NCI-H748 (cell line): ENCODE results near the gene CPTP.

Experiments
- DNase-seq: peaks from one replicate; lab custom pipeline; 2025; ENCODE audit not compliant: unreplicated experiment; lab: John Stamatoyannopoulos, UW

Gene CPTP

DNA sequence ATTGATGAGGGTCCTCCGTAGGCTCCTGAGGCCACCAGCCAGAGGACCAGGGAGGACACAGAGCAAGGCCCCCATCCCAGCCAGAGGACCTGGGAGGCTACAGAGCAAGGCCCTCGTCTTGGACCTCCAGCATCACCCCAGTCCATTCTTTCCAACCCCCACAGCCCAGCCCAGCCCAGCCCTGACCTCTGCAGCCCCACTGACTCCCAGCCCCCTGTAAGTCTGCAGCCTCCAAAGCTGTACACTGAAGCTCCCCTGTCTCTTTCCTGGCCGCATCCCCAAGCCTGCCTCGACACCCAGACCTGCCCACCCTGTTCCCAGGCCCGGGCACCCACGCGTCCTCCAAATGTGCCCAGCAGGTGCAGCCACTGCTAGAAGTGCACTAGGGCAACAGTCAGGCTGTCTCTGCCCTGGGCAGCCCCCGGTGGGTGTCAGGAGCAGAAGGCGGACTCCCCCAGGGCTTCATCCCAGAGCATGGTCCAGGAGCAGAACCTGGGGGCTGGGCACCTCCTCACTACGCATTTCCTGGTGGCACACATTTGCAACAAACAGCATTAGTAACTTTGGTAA lies 22.5 kb downstream of the CPTP start:
- DNase-seq: no peak

DNA sequence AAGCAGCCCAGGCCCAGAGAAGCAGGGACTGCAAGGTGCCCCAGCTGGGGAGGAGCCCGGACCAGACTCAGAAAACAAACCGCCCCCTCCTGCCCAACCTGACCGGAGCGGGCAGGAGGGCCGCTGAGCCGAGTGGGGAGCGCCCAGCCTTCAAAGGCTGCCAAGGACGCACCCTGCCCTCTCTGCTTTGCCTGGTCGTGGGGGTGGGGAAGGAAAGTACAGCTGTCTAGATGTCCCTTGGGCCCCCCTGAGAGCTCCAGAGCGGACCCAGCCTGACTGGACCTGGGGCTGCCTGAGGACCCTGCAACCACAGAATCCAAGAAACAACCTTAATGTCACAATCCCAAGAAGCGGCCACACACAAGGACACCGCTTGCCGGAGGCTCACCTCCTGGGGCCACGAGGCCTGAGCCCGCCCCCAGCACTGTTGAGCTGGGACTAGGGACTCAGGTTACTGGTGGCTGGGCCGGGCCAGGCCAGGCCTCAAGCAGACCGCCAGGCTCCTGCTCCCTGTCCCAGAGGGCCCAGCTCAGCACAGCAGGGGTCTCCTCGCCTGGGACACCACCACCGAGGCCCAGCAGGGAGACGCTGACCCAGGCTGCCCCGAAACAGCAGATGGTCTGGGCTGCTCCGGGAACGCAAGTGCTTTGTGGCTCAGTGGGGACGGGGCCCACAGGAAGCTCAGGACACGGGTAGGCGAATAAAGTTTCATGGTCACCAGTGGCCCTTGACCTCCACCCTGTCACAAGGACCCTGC lies 23.2 kb downstream of the CPTP start:
- DNase-seq: no peak

DNA sequence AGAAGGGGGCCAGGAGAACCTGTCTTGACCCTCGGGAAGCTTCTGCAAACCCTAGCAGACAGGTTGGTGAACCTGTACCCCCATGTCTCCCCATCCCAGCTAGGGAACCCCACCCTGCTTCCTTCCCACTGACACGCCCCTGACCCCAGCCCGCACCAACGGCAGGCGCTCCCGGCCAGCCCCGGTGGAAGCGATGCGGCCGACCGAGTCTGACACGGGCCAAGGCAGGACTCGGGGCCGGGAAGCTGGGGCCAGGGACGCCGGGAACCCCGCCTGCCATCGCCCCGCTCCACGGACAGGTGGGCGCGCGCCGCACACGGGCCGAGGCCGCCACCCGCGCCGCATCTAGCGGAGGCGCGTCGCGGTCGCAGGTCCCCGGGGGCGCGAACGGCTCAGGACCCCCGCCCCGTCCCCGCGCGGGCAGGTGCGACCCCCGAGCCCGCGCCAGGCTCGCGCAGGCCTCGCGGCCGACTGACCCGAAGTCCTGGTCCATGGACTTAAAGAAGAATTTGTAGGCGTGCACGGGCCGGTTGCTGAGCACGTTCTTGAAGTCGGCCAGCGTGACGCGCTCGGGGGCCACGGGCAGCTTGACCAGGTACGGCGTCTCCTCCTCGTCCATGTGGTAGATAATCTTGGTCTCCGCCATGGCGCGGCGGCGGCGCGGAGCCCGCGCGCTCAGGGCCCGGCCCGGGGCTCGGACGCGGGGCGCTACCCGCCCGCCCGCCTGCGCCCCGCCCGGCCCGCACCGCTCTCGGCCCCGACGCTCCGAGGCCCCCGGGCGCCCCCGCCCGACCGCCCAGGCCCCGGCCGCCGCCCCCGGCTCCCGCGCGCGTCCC lies 24.0 kb downstream of the CPTP start:
- DNase-seq: peak; percentile 31

GRCh38 chr1:1349256-1350012 lies 24.8 kb downstream of the CPTP start, which contains the start of gene DVL1:
TSS of gene DVL1 (minus strand) at chr1:1349418. CDS start at chr1:1349065, 353 bp downstream.
- DNase-seq: peak; percentile 65

DNA sequence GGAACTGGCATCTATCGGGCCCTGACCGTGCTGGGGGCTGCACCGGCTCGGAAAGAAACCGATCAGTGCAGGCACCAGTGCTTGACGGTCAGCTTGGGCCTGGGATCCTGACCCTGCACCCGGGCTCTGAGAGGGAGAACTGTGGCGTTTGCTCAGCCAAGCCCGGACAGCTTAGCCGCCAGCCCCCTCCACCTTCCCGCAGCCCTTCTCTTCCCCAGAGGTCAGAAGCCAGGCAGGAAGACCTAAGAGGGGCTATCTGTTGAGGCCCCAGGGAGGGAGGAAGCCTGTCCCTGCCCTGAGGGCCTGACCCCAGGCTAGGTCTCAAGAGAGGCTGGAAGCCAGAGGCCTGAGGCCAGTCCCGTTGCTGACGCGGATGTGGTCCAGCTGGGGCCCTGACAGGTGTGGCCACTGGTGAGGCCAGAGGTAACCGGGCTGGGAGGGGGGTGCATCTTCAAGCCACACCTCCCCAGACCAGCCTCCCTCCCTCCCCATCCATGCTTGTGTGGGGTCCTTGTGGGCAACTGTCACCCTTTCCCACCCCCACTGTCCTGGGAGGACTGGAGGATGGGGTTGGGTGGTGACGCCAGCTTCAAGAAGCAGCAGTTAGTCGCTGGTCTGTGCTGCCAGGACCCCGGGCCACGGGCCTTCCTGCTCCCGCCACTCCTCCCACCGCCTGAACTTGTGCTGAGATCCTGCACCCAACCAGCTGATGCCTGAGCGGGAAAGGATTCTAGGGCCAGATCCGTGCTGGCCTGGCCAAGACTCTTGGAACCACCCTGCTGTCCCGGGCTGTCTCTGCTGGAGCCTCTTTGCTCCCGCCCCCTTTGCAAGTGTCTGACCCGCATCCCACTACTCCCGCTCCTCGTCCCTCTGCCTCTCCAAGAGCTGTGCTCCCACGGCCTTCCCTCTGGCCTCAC lies 27.2 kb downstream of the CPTP start:
- peak; percentile 20 for DNase-seq

- no peak for DNase-seq
Measured at GRCh38 chr1:1352786-1353388, 28.3 kb downstream of the CPTP start.

DNA sequence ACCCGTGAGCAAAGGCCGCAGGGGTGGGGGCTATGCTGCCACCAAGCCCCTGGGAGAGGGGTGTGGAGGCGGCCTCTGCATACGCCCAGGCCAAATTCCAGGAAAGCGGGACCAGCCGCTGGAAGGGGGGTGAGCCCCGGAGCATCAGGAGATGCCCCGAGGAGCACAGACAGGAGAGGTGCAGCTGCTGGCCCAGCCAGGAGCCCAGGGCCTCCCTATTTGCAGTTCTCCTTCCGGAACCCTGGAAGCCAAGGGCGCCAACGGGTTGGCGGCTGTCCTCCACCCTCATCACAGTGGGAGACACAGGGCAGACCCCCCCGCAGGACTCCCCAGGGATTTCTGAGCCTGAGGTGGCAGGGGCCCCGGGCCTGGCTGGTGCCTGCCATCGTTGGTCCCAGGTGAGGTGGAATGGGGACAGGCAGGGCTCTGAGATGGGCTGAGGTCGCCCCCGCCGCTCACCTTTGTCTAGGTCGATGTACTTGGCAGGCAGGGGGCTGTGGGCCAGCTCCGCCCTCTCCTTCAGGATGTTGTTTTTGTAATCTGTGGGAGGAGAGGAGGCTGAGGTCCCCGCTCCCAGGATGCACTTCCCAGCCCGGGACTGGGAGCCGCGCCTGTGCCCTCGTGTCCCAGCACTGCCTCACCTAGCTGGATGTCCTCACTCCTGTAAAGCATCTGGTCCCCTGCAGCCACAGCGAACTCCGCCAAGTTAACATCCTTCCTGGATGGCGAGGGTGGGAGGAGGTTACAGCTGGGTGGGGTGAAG lies 29.0 kb downstream of the CPTP start:
- no peak for DNase-seq

DNA sequence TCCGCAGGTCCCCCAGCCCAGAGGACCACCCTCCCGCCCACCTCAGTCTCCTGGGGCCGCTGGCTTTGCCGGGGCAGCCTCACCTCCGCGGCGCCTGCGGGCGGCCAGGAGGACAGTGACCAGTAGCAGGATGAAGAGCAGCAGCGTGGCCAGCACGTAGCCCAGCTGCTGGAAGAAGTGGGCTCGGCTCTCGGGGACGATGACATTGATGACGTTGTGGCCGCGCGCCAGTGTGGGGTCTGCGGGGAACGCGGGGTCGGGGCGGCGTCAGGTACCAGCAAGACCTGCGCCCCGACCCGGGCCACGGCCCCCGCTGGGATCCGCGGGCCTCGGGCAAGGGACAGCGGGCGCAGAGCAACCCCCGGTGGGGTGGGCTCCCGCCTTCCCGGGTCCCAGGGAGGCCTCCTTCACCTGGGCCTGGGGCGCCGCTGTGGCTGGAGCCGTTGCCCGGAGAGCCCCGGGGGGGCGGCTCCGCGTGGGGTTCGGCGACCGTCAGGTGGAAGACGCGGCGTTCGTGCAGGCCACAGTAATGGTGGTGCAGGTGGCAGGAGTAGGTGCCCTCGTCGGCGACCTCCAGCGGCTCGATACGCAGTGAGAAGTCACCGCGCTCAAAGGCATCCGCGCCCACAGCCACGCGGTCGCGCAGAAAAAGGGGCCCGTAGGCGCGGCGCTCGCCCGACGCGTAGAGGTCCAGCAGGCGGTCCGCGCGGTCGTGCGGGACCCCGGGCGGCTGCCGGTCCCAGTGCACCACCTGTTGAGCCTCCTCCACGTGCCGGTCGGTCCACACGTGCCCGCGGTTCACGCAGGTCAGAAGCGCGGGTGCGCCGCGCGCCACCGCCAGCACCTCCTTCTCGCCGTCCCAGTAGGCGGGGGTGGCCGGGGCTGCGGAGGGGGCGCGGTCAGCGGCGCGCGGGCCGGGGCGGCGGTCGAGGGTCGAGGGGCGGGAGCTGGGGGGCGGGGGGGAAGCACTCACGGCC lies 30.0 kb downstream of the CPTP start:
- peak; percentile 12 for DNase-seq

DNA sequence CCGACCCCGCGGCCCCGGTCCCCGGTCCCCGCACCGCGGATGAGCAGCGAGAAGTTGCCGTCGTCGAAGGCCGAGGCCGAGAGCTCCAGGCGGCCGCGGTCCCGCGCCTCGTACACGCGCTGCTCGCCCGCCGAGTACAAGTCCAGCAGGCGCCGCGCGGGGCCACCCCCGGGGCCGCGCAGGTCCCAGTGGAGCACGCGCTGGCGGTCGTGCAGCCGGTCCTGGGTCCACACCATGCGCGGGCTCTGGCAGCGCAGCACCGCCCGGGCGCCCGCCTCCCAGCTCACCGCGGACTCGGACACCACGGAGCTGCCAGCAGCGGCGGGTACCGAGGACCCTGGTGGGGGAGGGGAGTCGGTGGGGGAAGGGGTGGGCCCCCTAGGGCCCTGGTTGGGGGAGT lies 30.8 kb downstream of the CPTP start:
- peak; percentile 56 for DNase-seq

- no peak for DNase-seq
Measured at GRCh38 chr1:1356166-1356795, 31.7 kb downstream of the CPTP start.

DNA sequence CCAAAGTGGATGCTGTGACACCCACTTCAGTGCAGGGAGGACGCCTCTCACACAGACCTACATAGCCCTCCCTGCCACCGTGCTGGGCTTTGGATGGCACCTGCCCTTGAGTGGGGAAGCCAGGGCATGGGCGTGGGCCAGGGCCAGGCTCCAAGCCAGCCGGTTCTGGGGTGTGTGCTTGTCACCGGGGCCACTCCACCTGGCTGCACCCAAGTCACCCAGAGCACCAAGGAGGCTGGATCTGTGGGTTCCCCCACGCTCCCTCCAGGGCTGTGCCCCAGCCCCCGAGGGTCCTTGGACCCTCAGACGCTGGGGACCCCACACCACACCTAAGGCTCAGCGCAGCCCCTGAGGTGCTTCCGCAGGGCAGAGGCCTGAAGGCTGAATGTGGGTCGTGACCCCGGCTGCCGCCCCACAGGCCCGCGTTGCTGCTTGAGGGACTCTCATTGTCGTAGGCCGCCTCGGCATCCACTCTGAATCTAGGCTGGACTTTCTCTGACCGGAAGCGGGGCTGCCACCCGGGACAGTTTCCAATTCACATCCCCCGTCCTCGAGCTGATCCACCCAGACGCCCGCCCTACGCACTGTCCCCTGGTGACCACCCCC lies 32.3 kb downstream of the CPTP start:
- DNase-seq: no peak

GRCh38 chr1:1357871-1358432 lies 33.4 kb downstream of the CPTP start:
- DNase-seq: no peak

- DNase-seq: no peak
Measured at GRCh38 chr1:1358433-1359271, 34.0 kb downstream of the CPTP start, which contains the start of gene MXRA8. TSS of gene MXRA8 (minus strand) at chr1:1358555. CDS start at chr1:1358504, 51 bp downstream.

GRCh38 chr1:1359308-1359663 lies 34.7 kb downstream of the CPTP start:
- no peak for DNase-seq

GRCh38 chr1:1359664-1360468 lies 35.3 kb downstream of the CPTP start:
- DNase-seq: no peak
